H9 (cell line): ENCODE results near the gene TTC19. TPM values are rescaled to one million over a fixed set of nuclear protein-coding genes. Genes with fewer than 3 reads are reported as not detected.
"Not testable (repeated sequence)": the region's sequence is repeated elsewhere in the genome, so short reads cannot be mapped to it uniquely, and the experiment has no call there.

ENCODE experiments used
- DNase-seq: peaks from one replicate; pipeline ENCODE4 v3.0.0-alpha.2; 2017
- H2AFZ ChIP-seq: one replicate; pipeline ENCODE4 v1.6.1; 2013; ENCODE audit warnings: mild to moderate bottlenecking, low read length, control low read depth, moderate library complexity
- H2AK5ac ChIP-seq: 2 replicates; pipeline ENCODE4 v1.6.1; 2013; ENCODE audit warnings: low read length, control low read depth, mixed read lengths; ENCODE audit not compliant: insufficient read length
- H2BK120ac ChIP-seq: one replicate; pipeline ENCODE4 v1.6.1; 2013; ENCODE audit warnings: low read depth, mild to moderate bottlenecking, low read length, control low read depth, inconsistent platforms; ENCODE audit not compliant: poor library complexity, severe bottlenecking
- H2BK12ac ChIP-seq: 2 replicates; pipeline ENCODE4 v1.6.1; 2013; ENCODE audit warnings: low read length, control low read depth, mixed read lengths, low read depth; ENCODE audit not compliant: insufficient read length
- H2BK15ac ChIP-seq: 2 replicates; pipeline ENCODE4 v1.6.1; 2013; ENCODE audit warnings: low read depth, low read length, control low read depth
- H2BK20ac ChIP-seq: one replicate; pipeline ENCODE4 v1.6.1; 2013; ENCODE audit warnings: low read depth, mild to moderate bottlenecking, low read length, control low read depth, inconsistent platforms; ENCODE audit not compliant: poor library complexity, severe bottlenecking
- H2BK5ac ChIP-seq: 2 replicates; pipeline ENCODE4 v1.6.1; 2013; ENCODE audit warnings: low read length, control low read depth, mixed read lengths; ENCODE audit not compliant: insufficient read length
- H3K14ac ChIP-seq: 2 replicates; pipeline ENCODE4 v1.6.1; 2013; ENCODE audit warnings: low read length, control low read depth; ENCODE audit not compliant: insufficient read depth
- H3K18ac ChIP-seq: 2 replicates; pipeline ENCODE4 v1.6.1; 2013; ENCODE audit warnings: low read depth, mild to moderate bottlenecking, mixed read lengths, low read length, control low read depth; ENCODE audit not compliant: insufficient read length
- H3K23ac ChIP-seq: 2 replicates; pipeline ENCODE4 v1.6.1; 2013; ENCODE audit warnings: low read length, control low read depth, mixed read lengths, low read depth; ENCODE audit not compliant: insufficient read length
- H3K23me2 ChIP-seq: 2 replicates; pipeline ENCODE4 v1.6.1; 2013; ENCODE audit warnings: low read depth, mild to moderate bottlenecking, mixed read lengths, low read length, control low read depth; ENCODE audit not compliant: insufficient read length, poor library complexity, severe bottlenecking
- H3K27ac ChIP-seq: 2 replicates; pipeline ENCODE4 v1.5.1; 2013; ENCODE audit warnings: low read length, control low read depth, mixed read lengths, low read depth; ENCODE audit not compliant: insufficient read length
- H3K27me3 ChIP-seq: 2 replicates; pipeline ENCODE4 v1.6.1; 2013; ENCODE audit warnings: low read length, control low read depth, inconsistent platforms; ENCODE audit not compliant: insufficient read depth
- H3K4ac ChIP-seq: 2 replicates; pipeline ENCODE4 v1.6.1; 2013; ENCODE audit warnings: low read depth, mild to moderate bottlenecking, control low read depth, inconsistent platforms, low read length, moderate library complexity
- H3K4me1 ChIP-seq: 2 replicates; pipeline ENCODE4 v1.6.1; 2013; ENCODE audit warnings: low read length, control low read depth, inconsistent platforms; ENCODE audit not compliant: insufficient read depth
- H3K4me2 ChIP-seq: 2 replicates; pipeline ENCODE4 v1.6.1; 2013; ENCODE audit warnings: low read length, control low read depth, mixed read lengths; ENCODE audit not compliant: insufficient read length, insufficient read depth
- H3K56ac ChIP-seq: 2 replicates; pipeline ENCODE4 v1.6.1; 2013; ENCODE audit warnings: low read depth, mild to moderate bottlenecking, mixed read lengths, low read length, control low read depth; ENCODE audit not compliant: insufficient read length
- H3K79me1 ChIP-seq: 2 replicates; pipeline ENCODE4 v1.6.1; 2013; ENCODE audit warnings: low read depth, mild to moderate bottlenecking, moderate library complexity, low read length, control low read depth, inconsistent platforms; ENCODE audit not compliant: insufficient read depth, poor library complexity, severe bottlenecking
- H3K79me2 ChIP-seq: 2 replicates; pipeline ENCODE4 v1.6.1; 2013; ENCODE audit warnings: low read length, control low read depth, inconsistent platforms; ENCODE audit not compliant: insufficient read depth
- H3K9ac ChIP-seq: 2 replicates; pipeline ENCODE4 v1.6.1; 2013; ENCODE audit warnings: low read length, control low read depth, mixed read lengths; ENCODE audit not compliant: insufficient read length; ENCODE audit errors: extremely low read depth
- H3K9me3 ChIP-seq: one replicate; pipeline ENCODE4 v1.6.1; 2013; ENCODE audit warnings: low read depth, low read length, inconsistent platforms; ENCODE audit not compliant: control insufficient read depth
- H3T11ph ChIP-seq: one replicate; pipeline ENCODE4 v1.6.1; 2013; ENCODE audit warnings: mild to moderate bottlenecking, low read length, control low read depth, inconsistent platforms
- H4K20me1 ChIP-seq: one replicate; pipeline ENCODE4 v1.6.1; 2013; ENCODE audit not compliant: control insufficient read depth, insufficient read length, insufficient read depth
- H4K5ac ChIP-seq: 2 replicates; pipeline ENCODE4 v1.6.1; 2013; ENCODE audit warnings: low read depth, mild to moderate bottlenecking, mixed read lengths, low read length, control low read depth; ENCODE audit not compliant: insufficient read length
- H4K8ac ChIP-seq: replicated peaks from 2 replicates; pipeline ENCODE4 v1.6.1; 2013; ENCODE audit warnings: low read length, control low read depth, mixed read lengths, low read depth; ENCODE audit not compliant: insufficient read length
- H4K91ac ChIP-seq: 2 replicates; pipeline ENCODE4 v1.6.1; 2013; ENCODE audit warnings: low read depth, mild to moderate bottlenecking, moderate library complexity, mixed read lengths, low read length, control low read depth; ENCODE audit not compliant: insufficient read length
- H3K27ac Mint-ChIP-seq, 3 experiments: 2 replicates in 2 of 3; 3 replicates in 1 of 3; pipeline ENCODE4 v1.8.0; 2020 to 2021; ENCODE audit warnings: mixed read lengths in 3 of 3, mild to moderate bottlenecking in 1 of 3, moderate library complexity in 1 of 3
- H3K27me3 Mint-ChIP-seq: 2 replicates; pipeline ENCODE4 v1.8.0; 2021; ENCODE audit warnings: low read depth, mild to moderate bottlenecking, moderate library complexity, mixed read lengths
- H3K36me3 Mint-ChIP-seq, 3 experiments: 2 replicates in 2 of 3; 3 replicates in 1 of 3; pipeline ENCODE4 v1.8.0; 2020 to 2021; ENCODE audit warnings: low read depth in 3 of 3, mixed read lengths in 3 of 3; ENCODE audit not compliant: insufficient read depth in 1 of 3
- H3K4me1 Mint-ChIP-seq, 2 experiments: 2 replicates each; pipeline ENCODE4 v1.8.0; 2020; ENCODE audit warnings: mixed read lengths in 2 of 2
- H3K4me3 Mint-ChIP-seq, 2 experiments: 2 replicates in 1 of 2; 3 replicates in 1 of 2; pipeline ENCODE4 v1.8.0; 2020 to 2021; ENCODE audit warnings: mild to moderate bottlenecking in 2 of 2, mixed read lengths in 2 of 2, moderate library complexity in 1 of 2
- H3K9me3 Mint-ChIP-seq, 2 experiments: 2 replicates in 1 of 2; 3 replicates in 1 of 2; pipeline ENCODE4 v1.8.0; 2020; ENCODE audit warnings: mild to moderate bottlenecking in 2 of 2, mixed read lengths in 2 of 2, moderate library complexity in 1 of 2
- CTCF ChIP-seq: fragments of 200-600 bp; sonication (generic); conservative IDR thresholded peaks from 3 replicates; pipeline ENCODE4 v1.8.0; 2021; ENCODE audit warnings: antibody characterized with exemption, mild to moderate bottlenecking
- WGBS: extraction: QIAGEN DNeasy Blood & Tissue Kit; methylation state at CpG from one replicate; pipeline ENCODE4 v1.1.7; 2013; ENCODE audit warnings: missing lambda C conversion rate, low lambda C conversion rate, mixed read lengths; ENCODE audit not compliant: insufficient read length; ENCODE audit errors: extremely low coverage; 5-methylcytosine and 5-hydroxymethylcytosine counted together
- total RNA-seq: library from RNA; stranded (reverse); gene quantifications from 2 replicates; pipeline ENCODE4 v1.2.1, GENCODE V29; 2021

The TTC19 gene
- total RNA-seq, 1 experiment from 2014 or later: 64.3 TPM

- Histone ChIP-seq H3K79me2 (no peaks in the 10 kb centered on the region), H2BK120ac (no peak overlapping the region), H3T11ph (no peak overlapping the region), H4K91ac (no peak overlapping the region), H3K79me1 (no peaks in the 10 kb centered on the region), H2BK15ac (no peak overlapping the region), H3K14ac (no peak overlapping the region), H3K56ac (no peak overlapping the region), H2BK5ac (no peak overlapping the region), H3K27ac (no peak overlapping the region), H4K20me1 (no peaks in the 10 kb centered on the region), H2AK5ac (no peak overlapping the region), H3K4me1 (no peaks in the 10 kb centered on the region; the same call in 1 of the 2 replicates), H3K18ac (no peak overlapping the region), H2AFZ (no peak overlapping the region), H2BK12ac (no peak overlapping the region), H3K4me2 (no peak overlapping the region), H3K9ac (no peak overlapping the region), H3K23me2 (no peaks in the 10 kb centered on the region), H3K4ac (no peak overlapping the region), H2BK20ac (no peak overlapping the region), H4K5ac (no peak overlapping the region), H3K23ac (no peak overlapping the region), H3K27me3 (no peaks in the 10 kb centered on the region), H3K9me3 (peaks cover 5% of the 10 kb centered on the region), H4K8ac (no peak overlapping the region)
- whole genome bisulfite sequencing: no CpG with 5 or more reads among the region's 1 CpG
- Mint-ChIP-seq H3K4me1 (peaks cover 7 to 12% of the 10 kb centered on the region in 2 experiments), H3K27ac (no peak overlapping the region), H3K4me3 (no peak overlapping the region), H3K27me3 (no peaks in the 10 kb centered on the region), H3K9me3 (peaks cover 6 to 8% of the 10 kb centered on the region in 2 experiments; a peak in 3 of 5 replicates), H3K36me3 (peaks cover 38 to 67% (median 62%) of the 10 kb centered on the region in 3 experiments)
- TF ChIP-seq CTCF: no peak
- DNase-seq: no peak
Observed at GRCh38 chr17:15978606-15979005, 21.0 kb upstream of the TTC19 start.

GRCh38 chr17:15979013-15979412 lies 20.6 kb upstream of the TTC19 start:
- not testable (repeated sequence) for H2BK120ac ChIP-seq, H3T11ph ChIP-seq, H3K4me1 ChIP-seq, H3K9me3 ChIP-seq, H3K9ac ChIP-seq, DNase-seq, H4K8ac ChIP-seq, H2AK5ac ChIP-seq, H2BK20ac ChIP-seq, H2BK5ac ChIP-seq, H3K79me1 ChIP-seq, H3K14ac ChIP-seq, H3K4me3 Mint-ChIP-seq, H3K56ac ChIP-seq, H3K4ac ChIP-seq, H3K27ac ChIP-seq, H4K5ac ChIP-seq, H2BK15ac ChIP-seq, H3K4me2 ChIP-seq, H3K27me3 ChIP-seq, H2AFZ ChIP-seq, H2BK12ac ChIP-seq, H3K23me2 ChIP-seq, H3K79me2 ChIP-seq, H4K91ac ChIP-seq, H3K23ac ChIP-seq, H3K27ac Mint-ChIP-seq, H3K27me3 Mint-ChIP-seq, H3K9me3 Mint-ChIP-seq, H4K20me1 ChIP-seq, H3K18ac ChIP-seq
- WGBS: no CpG with 5 or more reads among the region's 4 CpGs
- peaks cover 7 to 12% of the 10 kb centered on the region in 2 experiments for H3K4me1 Mint-ChIP-seq
- H3K36me3 Mint-ChIP-seq: peaks cover 41 to 71% (median 66%) of the 10 kb centered on the region in 3 experiments
